Hematopoietic multipotent progenitor cell treated with erythropoietin and hydrocortisone succinate and interleukin-3 and kit ligand, for 15 days (in vitro differentiated cells): ENCODE data around the gene MRPL4.

ENCODE experiments used
- DNase-seq: peaks from one replicate; pipeline ENCODE4 v3.0.0-alpha.2; 2015; ENCODE audit warnings: low spot score

The MRPL4 gene

GRCh38 chr19:10251792-10252694 lies at the start of gene MRPL4:
TSS of gene MRPL4 (plus strand) at chr19:10252214. CDS start at chr19:10252254, 40 bp downstream.
- peak; percentile 99 for DNase-seq

GRCh38 chr19:10203686-10204085 lies 48.3 kb upstream of the MRPL4 start:
- DNase-seq = no peak

- DNase-seq = no peak
Measured at GRCh38 chr19:10205636-10206035, 46.4 kb upstream of the MRPL4 start.

GRCh38 chr19:10206226-10206885 lies 45.7 kb upstream of the MRPL4 start:
- DNase-seq = no peak

- no peak for DNase-seq
Measured at GRCh38 chr19:10207026-10207425, 45.0 kb upstream of the MRPL4 start.

GRCh38 chr19:10209315-10209714 lies 42.7 kb upstream of the MRPL4 start:
- no peak for DNase-seq

- no peak for DNase-seq
Measured at GRCh38 chr19:10211061-10211460, 41.0 kb upstream of the MRPL4 start.

- no peak for DNase-seq
Measured at GRCh38 chr19:10211691-10212090, 40.3 kb upstream of the MRPL4 start.

GRCh38 chr19:10214784-10215183 lies 37.2 kb upstream of the MRPL4 start:
- DNase-seq = no peak

- DNase-seq = no peak
Measured at GRCh38 chr19:10217085-10217484, 34.9 kb upstream of the MRPL4 start.

GRCh38 chr19:10219678-10220077 lies 32.3 kb upstream of the MRPL4 start:
- no peak for DNase-seq

- DNase-seq = no peak
Measured at GRCh38 chr19:10220695-10221094, 31.3 kb upstream of the MRPL4 start.

- no peak for DNase-seq
Measured at GRCh38 chr19:10222201-10222890, 29.7 kb upstream of the MRPL4 start.

GRCh38 chr19:10223488-10224213 lies 28.4 kb upstream of the MRPL4 start:
- DNase-seq = no peak

- DNase-seq = no peak
Measured at GRCh38 chr19:10224337-10224736, 27.7 kb upstream of the MRPL4 start.

- no peak for DNase-seq
Measured at GRCh38 chr19:10226021-10226375, 26.0 kb upstream of the MRPL4 start.

- DNase-seq = no peak
Measured at GRCh38 chr19:10226376-10227025, 25.5 kb upstream of the MRPL4 start.

- no peak for DNase-seq
Measured at GRCh38 chr19:10227026-10227971, 24.7 kb upstream of the MRPL4 start.

- no peak for DNase-seq
Measured at GRCh38 chr19:10228393-10228792, 23.6 kb upstream of the MRPL4 start.

- DNase-seq = no peak
Measured at GRCh38 chr19:10228920-10229319, 23.1 kb upstream of the MRPL4 start.
